Superior temporal gyrus (tissue), 1 donor: Measurements from ENCODE around the gene CKS1B.

Experiments used
- DNase-seq: peaks from one replicate; pipeline ENCODE4 v3.0.0-alpha.2; 2016; ENCODE audit errors: extremely low spot score

CKS1B gene

DNA sequence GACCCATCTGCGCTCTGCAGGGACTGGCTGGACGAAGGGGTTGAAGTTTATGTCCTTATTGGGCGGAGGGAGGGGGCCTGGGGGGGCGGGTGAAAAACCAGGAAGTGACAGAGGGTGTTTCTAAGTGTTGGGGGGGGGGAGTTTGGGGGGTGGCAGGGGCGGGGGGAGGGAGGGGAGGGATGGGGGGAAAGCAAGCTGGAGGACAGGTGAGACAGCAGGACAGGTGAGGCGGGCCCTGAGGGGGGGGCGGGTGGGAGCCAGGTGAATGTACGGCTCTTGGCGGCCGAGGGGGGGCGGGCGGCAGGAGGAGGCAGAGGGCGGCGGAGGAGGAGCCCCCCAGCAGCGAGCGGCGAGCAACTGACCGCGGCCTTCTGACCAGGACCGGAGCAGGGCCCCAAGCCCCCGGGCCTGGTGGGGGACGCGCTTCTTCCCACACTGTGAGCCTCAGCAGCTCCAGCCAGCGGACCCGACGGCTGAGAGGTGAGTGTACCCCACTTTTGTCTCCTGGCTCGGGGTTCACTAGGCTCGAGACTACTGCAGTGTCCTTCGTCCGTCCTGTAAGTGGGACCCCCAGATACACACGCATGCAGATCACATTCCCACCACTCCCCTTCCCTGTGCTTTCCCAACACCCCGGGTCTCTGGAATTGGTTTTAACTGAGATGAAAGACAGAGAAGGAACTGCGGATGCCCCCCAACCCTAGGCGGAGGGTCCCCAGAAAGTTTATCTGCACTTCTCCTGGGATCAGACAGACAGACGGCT lies 28.2 kb downstream of the CKS1B start, which contains the start of gene ZBTB7B:
Gene ZBTB7B, plus strand, starts transcription at position 339 of the 763 bp plus-strand sequence. CDS start 11,859 bp downstream, outside the sequence.
- DNase-seq, result peak; percentile 43

DNA sequence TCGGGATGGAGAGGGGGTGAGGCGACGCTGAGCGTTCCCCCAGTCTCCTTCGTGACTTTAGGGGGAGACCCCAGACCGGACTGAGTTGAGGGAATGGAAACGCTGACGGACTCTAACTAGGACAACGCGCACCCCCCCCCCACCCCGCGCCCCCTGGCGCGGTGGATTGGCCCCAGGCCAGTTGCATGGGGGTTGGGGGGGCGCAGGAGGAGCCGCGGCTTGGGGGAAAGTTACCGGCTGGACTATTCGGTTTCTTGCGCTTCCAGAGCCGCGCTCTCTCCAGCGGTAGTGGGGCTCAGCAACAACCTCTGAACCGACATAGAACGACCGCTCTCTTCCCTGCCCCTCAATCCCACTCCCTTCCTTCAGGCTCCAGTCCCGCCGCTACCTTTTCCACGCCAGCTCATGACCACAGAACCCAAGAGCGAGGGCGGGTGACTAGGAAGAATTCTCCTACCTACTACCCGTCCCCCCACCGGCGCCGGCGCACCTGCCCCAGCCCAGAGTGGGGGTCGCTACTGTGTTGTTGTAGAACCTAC lies 28.8 kb downstream of the CKS1B start:
- peak; percentile 38 for DNase-seq

DNA sequence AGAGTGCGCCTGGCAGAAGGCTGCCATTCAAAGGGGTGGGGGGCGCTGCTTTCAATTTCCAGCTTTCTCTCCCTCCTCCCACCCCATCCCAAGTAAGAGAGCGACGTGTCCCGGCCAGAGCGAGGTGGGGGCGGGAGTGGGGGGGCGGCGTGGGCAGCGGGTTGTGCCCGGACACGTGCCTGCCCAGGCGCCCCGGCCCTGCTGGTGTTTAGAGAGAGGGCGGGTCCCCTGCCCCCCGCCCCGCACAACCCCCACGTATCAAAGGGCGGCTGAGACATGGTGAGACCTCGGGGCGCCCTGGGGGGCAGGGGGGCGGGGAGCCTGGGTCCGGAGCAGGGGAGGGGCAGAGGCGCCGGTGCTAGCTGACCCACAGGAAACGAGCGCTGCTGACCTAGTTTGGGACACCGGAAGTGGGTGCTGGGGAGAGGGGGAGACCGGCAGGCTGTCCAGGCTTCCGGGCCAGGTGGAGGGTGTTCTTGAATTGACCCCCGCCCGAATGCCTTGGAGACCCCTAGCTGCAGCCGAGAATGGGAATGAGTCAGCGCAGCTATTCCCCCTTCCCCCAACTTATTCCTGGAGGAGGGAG lies 29.4 kb downstream of the CKS1B start:
- peak; percentile 50 for DNase-seq

DNA sequence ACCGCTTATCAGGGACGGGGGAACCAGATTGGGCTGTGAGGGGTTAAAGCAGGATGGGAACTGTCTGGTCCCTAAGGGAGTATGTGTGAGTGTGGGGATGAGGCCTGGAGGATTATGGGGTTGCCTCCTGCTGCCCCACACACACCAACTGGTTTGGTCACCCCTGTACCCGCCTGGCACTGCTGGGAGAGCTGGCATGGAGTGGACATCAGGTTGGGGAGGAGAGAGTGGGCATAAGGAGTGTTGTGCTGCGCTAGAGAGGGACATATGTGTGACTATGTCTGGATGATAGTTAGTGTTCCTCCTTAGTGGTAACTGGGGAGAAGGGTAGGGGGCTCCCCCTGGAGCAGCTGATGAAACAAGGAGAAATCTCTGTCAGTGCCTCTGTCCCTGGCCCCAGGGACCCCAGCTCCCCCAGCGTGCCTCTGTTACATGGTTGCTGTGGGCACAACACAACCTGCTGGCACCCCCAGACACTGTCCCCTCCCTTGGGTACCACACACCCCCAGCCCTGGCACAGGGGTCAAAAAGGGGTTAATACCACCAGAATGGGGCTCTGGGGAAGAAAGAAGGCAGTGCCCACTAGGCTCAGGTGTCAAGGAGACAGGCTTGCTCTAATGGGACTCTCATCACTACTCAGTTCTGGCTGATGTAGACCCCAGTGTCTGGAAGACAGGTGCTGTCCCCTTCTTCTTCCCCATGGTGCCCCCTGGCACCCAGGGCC lies 30.0 kb downstream of the CKS1B start:
- DNase-seq, result peak; percentile 69

DNA sequence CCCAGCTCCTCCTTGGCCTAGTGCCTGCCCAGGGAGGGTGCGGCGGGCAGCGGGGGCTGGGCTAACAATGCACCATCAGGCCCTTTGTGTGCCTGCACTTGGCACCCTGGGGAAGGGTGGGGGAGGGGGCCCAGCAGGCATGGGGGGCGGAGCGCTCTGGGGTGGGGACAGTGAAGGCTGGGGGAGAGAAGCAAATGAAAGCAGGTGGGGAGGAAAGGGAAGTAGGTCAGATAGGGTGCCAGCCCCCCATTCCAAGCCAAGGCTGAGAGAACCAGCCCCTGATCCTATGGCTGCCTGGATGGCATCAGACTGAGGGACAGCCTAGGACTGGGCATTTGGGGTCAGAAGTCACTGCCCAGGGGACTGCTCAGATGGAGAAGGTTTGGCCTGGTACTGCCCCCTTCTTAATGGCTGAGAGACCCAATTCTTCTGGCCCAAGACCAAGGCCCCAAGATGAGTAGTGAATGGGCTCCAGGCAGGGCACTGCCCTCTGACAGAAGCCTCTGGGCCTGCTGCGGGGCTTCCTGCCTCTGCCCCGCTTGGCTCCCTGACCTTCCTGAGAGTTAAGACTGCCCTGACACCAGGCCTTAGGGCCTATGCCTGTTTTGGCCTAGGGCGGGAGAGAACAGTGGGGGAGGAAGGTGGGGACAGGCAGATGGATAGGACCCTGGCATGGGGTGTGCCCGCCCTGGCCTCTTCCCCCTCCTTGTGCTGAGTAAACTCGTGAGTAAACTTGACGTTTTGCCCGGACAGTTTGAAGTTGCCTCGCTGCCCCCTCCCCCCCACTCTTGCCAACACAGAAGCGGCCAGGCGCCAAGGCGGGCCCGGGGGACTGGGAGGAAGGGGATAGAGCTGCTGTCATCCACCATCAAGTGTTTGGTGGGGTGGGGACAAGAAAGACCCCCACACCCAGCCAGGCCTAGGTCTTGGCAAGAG lies 30.9 kb downstream of the CKS1B start:
- peak; percentile 42 for DNase-seq

DNA sequence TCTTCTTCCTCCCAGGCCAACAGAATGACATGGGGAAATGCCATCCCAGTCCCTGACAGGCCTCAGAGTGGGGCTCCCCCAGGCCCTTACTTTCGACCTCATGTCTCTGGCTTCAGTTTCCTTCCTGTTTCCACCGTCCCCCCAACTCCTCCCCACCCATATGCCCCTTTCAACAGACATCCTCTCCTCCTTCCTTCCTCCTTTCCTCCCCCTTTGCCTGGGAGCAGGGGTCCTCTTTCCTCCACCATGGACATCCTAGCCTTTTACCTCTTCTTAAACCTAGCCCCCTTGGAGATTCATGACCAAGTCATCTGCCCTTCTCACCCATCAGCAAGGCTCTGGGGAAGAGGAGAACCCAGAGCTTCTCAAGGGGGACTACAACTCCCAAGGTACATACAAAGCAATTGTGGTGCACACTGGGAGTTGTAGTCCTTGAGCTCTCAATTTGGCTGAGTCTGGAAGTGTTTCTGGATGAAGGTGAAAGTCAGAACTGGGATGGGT lies 32.2 kb downstream of the CKS1B start:
- peak; percentile 76 for DNase-seq

DNA sequence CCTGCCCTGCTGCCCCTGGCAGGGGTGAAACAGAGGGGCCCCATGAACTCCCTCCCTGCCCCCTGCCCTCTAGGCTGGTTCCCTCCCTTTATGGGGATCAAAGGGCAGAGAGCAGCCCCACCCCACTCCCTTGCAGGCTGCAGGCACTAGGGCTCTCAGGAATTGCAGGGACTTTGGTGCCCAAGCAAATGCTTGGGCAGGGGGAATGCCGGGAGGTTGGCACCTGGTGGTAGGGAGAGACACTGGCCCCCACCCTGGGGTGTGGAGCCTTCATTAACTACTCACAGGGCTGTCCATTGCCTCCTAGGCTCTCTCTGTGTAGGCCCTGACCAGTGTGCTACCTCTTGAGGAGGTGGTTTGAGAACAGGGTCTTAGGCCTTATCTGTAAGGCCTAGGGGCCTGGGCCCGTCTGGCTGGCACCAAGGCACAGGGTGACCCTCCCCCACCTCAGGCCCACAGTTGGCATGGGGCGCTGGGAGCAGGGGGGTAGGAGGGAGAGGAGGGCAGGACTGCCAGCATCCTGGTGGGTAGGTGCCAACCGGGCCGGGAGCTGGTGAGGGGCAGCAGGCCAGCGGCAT lies 32.9 kb downstream of the CKS1B start:
- DNase-seq, result no peak

DNA sequence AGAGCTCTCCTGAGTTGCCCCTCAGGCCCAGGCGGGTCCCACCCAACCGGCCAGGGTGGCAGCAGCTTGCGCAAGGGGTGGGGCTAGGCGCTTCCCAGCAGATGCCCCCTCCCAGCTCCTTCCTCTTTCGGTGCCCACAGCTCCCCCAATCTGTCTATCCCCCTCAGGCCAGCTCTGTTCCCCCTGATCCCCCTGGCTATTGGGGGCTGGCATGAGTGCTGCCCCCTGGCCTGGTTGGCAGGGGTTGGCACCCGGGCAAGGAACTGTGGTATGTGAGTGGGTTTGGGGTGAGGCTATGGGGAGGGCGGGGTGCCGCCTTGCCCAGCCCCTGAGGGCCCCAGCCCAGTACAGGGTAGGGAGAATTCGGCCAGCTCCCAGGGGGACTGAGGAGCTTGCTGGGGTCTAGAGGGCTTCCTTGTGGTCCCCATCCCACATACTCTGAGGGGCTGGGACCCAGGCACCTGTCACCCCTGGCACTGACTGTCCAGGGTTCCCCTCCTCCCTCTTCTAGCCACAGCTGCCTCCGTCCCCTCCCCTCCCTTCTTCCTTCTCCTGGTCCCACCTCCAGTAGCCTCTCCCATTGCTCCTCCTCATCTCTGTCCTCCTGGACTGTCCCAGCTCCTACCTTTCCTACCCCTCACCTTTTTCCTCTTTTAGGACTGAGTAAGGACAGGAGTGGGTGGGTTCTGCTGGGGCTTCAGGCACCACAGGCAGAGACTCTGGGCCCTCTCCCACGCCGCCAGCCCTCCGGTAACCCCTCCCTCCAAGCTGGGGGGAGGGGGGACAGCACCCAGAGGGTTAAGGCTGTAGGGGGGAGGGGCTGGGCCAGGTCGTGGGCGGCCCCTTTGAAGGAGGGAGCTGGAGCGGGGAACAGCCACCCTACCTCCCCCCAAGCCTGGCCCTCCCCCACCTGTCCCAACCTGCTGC lies 33.8 kb downstream of the CKS1B start:
- no peak for DNase-seq

DNA sequence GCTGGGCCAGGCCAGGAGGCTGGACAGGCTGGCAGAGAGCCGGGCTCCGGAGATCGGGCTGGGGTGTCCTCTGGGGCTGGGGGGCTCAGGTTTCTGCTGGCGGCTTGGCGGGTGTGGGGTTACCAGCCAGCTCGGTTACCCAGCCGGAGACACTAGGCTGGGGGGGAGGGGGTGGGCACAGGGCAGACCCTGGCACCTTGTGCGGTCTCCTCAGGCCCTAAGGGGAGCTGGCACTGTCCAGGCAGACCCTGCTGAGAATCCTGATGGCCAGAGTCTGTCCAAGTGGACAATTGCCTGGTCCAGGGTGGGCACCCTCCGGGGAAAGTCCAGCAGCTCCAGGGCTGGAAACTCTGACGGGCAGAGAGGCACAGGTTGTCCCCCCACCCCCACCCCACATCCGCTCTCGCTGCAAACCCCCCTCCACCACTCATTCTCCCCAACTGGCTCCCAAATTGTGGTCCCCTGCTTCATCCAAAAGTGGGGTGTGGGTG lies 34.8 kb downstream of the CKS1B start:
- DNase-seq, result no peak

DNA sequence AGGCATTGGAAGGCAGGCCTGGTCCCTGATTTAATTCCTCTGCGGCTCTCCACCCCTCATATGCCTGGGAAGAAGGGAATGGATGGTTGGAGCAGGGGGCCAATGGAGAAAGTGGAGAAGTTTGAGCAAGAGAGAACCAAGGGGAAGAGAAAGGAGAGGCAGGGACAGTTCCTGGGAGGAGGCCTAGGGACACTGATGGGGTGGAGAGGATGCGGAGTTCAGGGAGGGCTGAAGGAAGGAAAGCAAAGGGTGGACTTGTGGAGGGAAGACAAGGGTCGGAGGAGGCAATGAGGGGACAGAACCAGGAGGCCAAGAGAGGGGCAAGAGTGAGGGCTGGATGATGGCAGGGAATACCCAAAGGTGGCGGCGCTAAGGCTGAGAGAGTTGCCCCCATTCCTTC lies 35.3 kb downstream of the CKS1B start:
- no peak for DNase-seq

DNA sequence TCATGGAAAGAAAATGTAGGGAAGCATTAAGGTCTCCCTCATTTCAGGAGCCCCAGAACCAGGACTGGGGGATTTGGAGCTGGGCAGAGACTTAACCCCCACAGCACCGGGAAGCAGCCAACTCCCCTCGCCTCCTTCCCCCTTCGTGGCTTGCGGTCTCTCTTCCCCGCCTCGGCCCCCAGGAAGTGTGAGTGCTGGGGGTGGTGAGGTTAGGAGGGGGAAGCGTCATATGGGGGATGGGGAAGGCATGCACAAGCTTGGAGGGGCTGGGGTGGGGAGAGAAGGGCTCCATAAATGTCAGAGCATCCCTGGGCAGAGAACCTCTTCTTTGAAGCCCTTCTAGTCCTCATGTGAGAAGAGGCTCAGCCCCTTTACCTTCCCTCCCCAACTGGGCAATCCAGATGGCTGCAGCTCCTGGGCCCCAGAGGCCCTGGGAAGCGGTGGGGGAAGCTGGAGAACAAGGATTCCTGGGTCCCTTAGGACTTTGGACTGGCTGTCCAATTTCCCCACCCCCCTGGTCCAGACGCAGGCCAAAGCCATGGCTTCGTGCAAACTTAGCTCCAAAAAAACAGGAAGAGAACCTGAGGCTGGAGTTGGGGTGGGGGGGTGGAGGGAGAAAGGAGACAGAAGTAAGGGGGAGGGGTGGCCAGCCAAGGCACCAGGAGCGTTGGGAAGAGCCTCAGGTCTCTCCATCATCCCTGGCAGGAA lies 35.9 kb downstream of the CKS1B start:
- DNase-seq, result no peak

DNA sequence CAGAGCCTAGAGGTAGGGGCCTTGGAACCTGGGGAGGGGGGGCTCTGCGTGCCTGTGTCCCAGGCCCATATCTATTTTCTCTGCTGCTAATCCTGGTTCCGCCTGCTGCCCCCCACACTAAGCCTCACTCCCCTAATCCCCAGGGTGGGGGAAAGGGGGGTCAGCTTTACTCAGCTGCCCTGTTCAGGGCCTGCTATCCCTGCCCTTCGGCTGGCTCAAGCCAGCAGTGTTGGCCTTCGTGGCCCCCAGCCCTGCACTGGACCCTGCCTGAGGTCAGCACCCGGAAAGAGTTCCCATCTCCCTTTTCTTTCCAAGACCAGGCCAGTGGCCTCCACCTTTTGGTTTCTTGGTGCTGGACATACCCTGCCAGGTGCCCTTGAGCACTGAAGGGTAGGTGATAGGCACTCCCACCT lies 36.5 kb downstream of the CKS1B start:
- DNase-seq, result no peak

DNA sequence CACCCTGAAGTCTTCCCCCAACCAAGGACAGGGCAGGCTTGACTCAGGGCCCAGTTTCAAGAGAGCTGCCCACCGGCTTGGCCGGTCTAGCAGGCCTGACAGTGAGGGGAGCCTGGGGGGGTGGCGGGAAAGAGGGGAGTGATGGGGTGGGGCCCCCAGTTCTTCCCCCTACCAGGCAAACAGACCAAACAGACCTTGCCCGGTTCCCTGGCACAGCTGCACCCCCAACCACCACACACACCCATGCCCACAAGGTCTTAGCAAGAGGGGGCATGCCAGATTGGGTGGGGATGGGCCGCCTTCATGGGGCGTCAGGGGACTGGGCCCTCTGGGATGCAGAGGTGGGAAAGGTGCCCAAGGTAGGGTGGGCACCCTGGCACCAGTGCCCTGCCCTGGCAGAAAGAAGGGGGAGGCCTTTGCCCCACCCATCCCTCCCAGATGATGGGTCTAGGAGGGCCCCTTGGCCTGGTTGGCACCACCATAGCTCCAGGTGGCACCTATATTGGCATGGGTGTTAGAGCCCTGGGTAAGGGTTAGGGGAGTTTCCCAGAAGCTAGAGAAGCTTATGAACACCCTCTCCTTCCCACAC lies 37.0 kb downstream of the CKS1B start:
- DNase-seq, result no peak

DNA sequence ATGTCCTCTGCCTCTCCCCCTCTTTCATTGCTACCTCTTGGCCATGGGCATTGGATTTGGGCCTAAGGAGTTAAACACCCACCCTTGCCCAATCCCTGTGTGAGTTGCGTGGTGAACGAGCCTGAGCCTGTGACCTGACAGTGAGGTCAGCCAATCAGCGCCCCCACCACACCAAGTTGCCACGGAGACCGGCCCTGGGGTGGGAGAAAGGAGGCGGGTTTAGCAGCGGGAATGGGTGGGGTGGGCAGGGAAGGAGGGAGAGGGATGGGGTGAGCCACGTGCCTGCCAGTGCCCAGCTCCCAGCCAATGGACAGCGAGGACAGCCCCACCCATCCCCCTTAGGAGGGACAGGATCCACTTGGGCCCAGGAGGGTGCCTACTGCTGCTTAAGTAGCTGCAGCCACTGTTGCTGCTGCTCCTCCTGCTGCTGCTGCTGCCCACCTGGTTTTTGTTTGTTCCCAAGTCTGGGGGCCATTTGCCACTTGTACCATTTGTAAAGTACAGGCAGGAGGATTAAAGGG lies 37.6 kb downstream of the CKS1B start:
- peak; percentile 80 for DNase-seq

DNA sequence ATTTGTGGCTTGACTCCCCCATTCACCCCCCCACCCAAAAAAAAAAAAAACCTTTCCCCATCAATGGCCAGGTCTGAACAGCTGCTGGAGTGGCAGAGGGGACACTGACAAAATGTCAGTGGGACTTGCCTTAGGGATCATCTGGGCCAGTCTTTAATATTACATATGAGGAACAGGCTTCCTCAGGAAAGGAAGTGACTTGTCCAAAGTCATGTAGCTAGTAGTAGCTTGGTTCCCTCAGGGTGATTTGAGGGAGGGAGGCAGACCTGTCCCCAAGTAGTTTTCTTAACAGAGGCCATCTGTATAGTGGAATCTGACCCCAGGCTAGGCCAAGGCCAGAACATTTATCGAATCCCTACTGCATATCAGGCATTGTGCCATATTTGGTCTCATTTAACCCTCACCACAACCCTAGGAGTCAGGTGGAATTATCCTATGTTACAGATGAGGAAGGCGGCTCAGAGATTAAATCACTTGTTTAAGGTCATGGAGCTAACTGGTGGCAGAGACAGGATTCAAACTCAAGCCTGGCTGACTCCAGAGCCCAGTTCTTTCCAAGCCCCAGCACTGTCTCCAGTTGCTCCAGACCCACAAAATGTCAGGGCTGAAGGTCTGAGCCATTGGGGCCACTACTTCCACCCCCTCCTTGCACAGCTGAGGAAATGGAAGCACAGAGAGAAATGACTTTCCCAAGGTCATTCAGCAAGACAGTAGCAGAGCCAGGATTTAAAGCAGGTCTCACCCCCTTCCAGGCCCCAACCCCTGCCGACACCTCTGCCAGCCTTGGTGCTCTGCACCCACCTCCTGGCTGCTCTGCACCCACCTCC lies 38.5 kb downstream of the CKS1B start:
- no peak for DNase-seq

DNA sequence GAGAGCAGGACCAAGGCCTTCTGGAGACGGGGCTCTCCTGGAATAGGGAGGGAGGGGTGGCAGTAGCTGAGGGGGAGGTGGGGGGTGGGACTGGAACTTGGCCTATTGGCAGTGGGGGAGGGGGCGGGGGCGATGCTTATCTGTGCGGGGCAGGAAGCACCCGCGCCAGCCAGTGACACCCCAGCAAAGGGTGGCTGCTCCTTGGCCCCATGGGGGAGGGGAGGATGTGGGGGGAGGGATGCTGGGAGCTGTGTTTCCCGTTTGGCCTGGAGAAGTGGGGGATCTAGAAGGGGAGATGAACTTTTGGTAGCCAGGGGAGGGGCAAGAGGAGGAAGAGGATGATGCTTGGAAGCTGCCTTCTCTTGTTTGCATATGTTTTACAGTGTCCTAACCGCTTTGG lies 39.2 kb downstream of the CKS1B start:
- DNase-seq, result no peak
